GM12878 (cell line): ENCODE measurements around the gene SLC1A6. TPM values are rescaled to one million over a fixed set of nuclear protein-coding genes. Genes with fewer than 3 reads are reported as not detected.

Experiments used
- ATAC-seq: fragments of 200-7000 bp; cut with Tn5 transposase; 3 replicates; pipeline ENCODE4 v1.9.1; 2020; ENCODE audit warnings: mild to moderate bottlenecking, moderate library complexity
- BruUV-seq: library from RNA; stranded (reverse); fragments of 400-500 nt; replicated peaks from 2 replicates; lab custom pipeline; 2021; lab: Mats Ljungman, UMichigan
- CTCF ChIA-PET: fragments of 300-600 bp; sonication (Branson Sonifier 250); formaldehyde crosslinking; extraction: SDS; loops from one replicate; lab custom pipeline; 2021; ENCODE audit warnings: inconsistent platforms; lab: Yijun Ruan, JAX
- POLR2A ChIA-PET: fragments of 350-600 bp; formaldehyde crosslinking; extraction: SDS; loops from one replicate; lab custom pipeline; 2021; ENCODE audit warnings: inconsistent platforms; lab: Charles Lee
- RAD21 ChIA-PET: fragments of 300-600 bp; sonication (Branson Sonifier 250); formaldehyde crosslinking; loops from one replicate; lab custom pipeline; 2023; ENCODE audit warnings: antibody characterized with exemption; ENCODE audit not compliant: unreplicated experiment; lab: Charles Lee
- SMC1A ChIA-PET: fragments of 300-600 bp; sonication (Branson Sonifier 250); formaldehyde crosslinking; loops from one replicate; lab custom pipeline; 2023; ENCODE audit not compliant: unreplicated experiment, uncharacterized antibody; lab: Charles Lee
- DNase-seq: peaks from one replicate; pipeline ENCODE4 v3.0.0-alpha.2; 2011; ENCODE audit warnings: low read depth, low spot score
- FAIRE-seq: peaks from 3 replicates; lab custom pipeline; 2011; peaks lifted over from hg19 to GRCh38; lab: Jason Lieb, UNC
- H2AFZ ChIP-seq: 2 replicates; pipeline ENCODE4 v1.6.0; 2011; ENCODE audit warnings: low read depth, low read length, control low read depth; ENCODE audit not compliant: control insufficient read depth
- H3K27ac ChIP-seq: 2 replicates; pipeline ENCODE4 v1.5.1; 2011; ENCODE audit warnings: control low read depth; ENCODE audit not compliant: control insufficient read depth, insufficient read depth
- H3K27me3 ChIP-seq, 2 experiments: replicated peaks in 1 of 2; 2 replicates each; pipeline versions ENCODE4 v1.6.0 to v1.6.1; 2011; ENCODE audit warnings: low read length in 1 of 2; ENCODE audit not compliant: control insufficient read depth in 2 of 2, insufficient read depth in 2 of 2
- H3K36me3 ChIP-seq, 2 experiments: 2 replicates each; pipeline ENCODE4 v1.5.1; 2011; ENCODE audit warnings: low read length in 1 of 2; ENCODE audit not compliant: control insufficient read depth in 2 of 2, insufficient read depth in 2 of 2
- H3K4me1 ChIP-seq: 2 replicates; pipeline ENCODE4 v1.6.1; 2011; ENCODE audit warnings: mild to moderate bottlenecking, low read length, moderate library complexity, mixed read lengths; ENCODE audit not compliant: control insufficient read depth, insufficient read depth
- H3K4me2 ChIP-seq: 2 replicates; pipeline ENCODE4 v1.6.0; 2011; ENCODE audit warnings: control low read depth; ENCODE audit not compliant: control insufficient read depth, insufficient read depth
- H3K4me3 ChIP-seq: fragments of 200-600 bp; sonication (generic); 2 replicates; pipeline ENCODE4 v1.5.1; 2016
- H3K79me2 ChIP-seq: 2 replicates; pipeline ENCODE4 v1.6.0; 2011; ENCODE audit warnings: low read length; ENCODE audit not compliant: control insufficient read depth, insufficient read depth
- H3K9ac ChIP-seq: 2 replicates; pipeline ENCODE4 v1.8.0; 2011; ENCODE audit warnings: low read length, control low read depth, mixed read lengths; ENCODE audit not compliant: control insufficient read depth, insufficient read depth
- H3K9me3 ChIP-seq: replicated peaks from 3 replicates; pipeline ENCODE4 v1.5.1; 2011; ENCODE audit warnings: mild to moderate bottlenecking, low read length; ENCODE audit not compliant: control insufficient read depth, insufficient read depth
- H4K20me1 ChIP-seq: 2 replicates; pipeline ENCODE4 v1.6.0; 2011; ENCODE audit not compliant: control insufficient read depth, insufficient read depth
- ATF2 ChIP-seq: IDR thresholded peaks from 2 replicates; pipeline ENCODE4 v1.6.1; 2012; ENCODE audit warnings: low read length, inconsistent platforms
- BCL3 ChIP-seq: IDR thresholded peaks from 2 replicates; pipeline ENCODE4 v1.6.1; 2011; ENCODE audit warnings: borderline replicate concordance, low read depth, mild to moderate bottlenecking, moderate library complexity, low read length; ENCODE audit not compliant: insufficient read depth, poor library complexity, severe bottlenecking
- BRCA1 ChIP-seq: IDR thresholded peaks from 2 replicates; pipeline ENCODE4 v1.6.1; 2011; ENCODE audit warnings: low read depth, low read length, improper control_type of control experiment
- CBX3 ChIP-seq: fragments of 200-600 bp; sonication (generic); IDR thresholded peaks from 2 replicates; pipeline ENCODE4 v1.6.1; 2016; ENCODE audit warnings: low read depth, borderline replicate concordance
- CHD2 ChIP-seq: IDR thresholded peaks from 2 replicates; pipeline ENCODE4 v1.6.1; 2011; ENCODE audit warnings: low read depth, low read length, improper control_type of control experiment, borderline replicate concordance
- ELK1 ChIP-seq: IDR thresholded peaks from 2 replicates; pipeline ENCODE4 v1.6.1; 2012; ENCODE audit warnings: low read depth, low read length, improper control_type of control experiment
- ETV6 ChIP-seq, 2 experiments: fragments of 450-650 bp in 1 of 2; IDR thresholded peaks in 1 of 2; conservative IDR thresholded peaks in 1 of 2; 2 replicates each; pipeline ENCODE4 v1.6.1; 2014; ENCODE audit warnings: antibody characterized with exemption in 1 of 2, borderline replicate concordance in 1 of 2, low read depth in 1 of 2, mild to moderate bottlenecking in 1 of 2, moderate library complexity in 1 of 2
- HDAC2 ChIP-seq: fragments of 200-600 bp; sonication (generic); IDR thresholded peaks from 2 replicates; pipeline ENCODE4 v1.6.1; 2017
- LARP7 ChIP-seq: fragments of 450-650 bp; IDR thresholded peaks from 2 replicates; pipeline ENCODE4 v1.6.1; 2017; ENCODE audit warnings: mild to moderate bottlenecking
- NKRF ChIP-seq: fragments of 450-650 bp; conservative IDR thresholded peaks from 2 replicates; pipeline ENCODE4 v1.6.1; 2017; ENCODE audit warnings: mild to moderate bottlenecking, moderate library complexity
- PAX8 ChIP-seq: fragments of 450-650 bp; IDR thresholded peaks from 2 replicates; pipeline ENCODE4 v1.6.1; 2017; ENCODE audit warnings: mild to moderate bottlenecking, moderate library complexity
- PKNOX1 ChIP-seq: fragments of 450-650 bp; IDR thresholded peaks from 2 replicates; pipeline ENCODE4 v1.6.1; 2016; ENCODE audit warnings: mild to moderate bottlenecking
- PML ChIP-seq: IDR thresholded peaks from 2 replicates; pipeline ENCODE4 v1.6.1; 2012; ENCODE audit warnings: low read length, inconsistent platforms
- RCOR1 ChIP-seq: conservative IDR thresholded peaks from 2 replicates; pipeline ENCODE4 v1.6.1; 2012; ENCODE audit warnings: low read depth, low read length, improper control_type of control experiment
- SMC3 ChIP-seq: IDR thresholded peaks from 2 replicates; pipeline ENCODE4 v1.6.1; 2011; ENCODE audit warnings: low read length, improper control_type of control experiment, borderline replicate concordance
- SREBF1 ChIP-seq: IDR thresholded peaks from 2 replicates; pipeline ENCODE4 v1.6.1; 2012; ENCODE audit warnings: mild to moderate bottlenecking, low read length
- STAT1 ChIP-seq: fragments of 450-650 bp; conservative IDR thresholded peaks from 2 replicates; pipeline ENCODE4 v1.6.1; 2014; ENCODE audit warnings: antibody characterized with exemption, mild to moderate bottlenecking
- USF2 ChIP-seq: IDR thresholded peaks from 2 replicates; pipeline ENCODE4 v1.6.1; 2011; ENCODE audit warnings: low read depth, low read length, improper control_type of control experiment, borderline replicate concordance
- ZNF24 ChIP-seq: fragments of 450-650 bp; IDR thresholded peaks from 2 replicates; pipeline ENCODE4 v1.6.1; 2017; ENCODE audit warnings: antibody characterized with exemption, mild to moderate bottlenecking
- WGBS: methylation state at CpG from one replicate; pipeline ENCODE4 v1.1.6; 2016; ENCODE audit warnings: low lambda C conversion rate; ENCODE audit not compliant: insufficient replicate concordance, insufficient coverage; ENCODE audit errors: missing lambda C conversion rate; 5-methylcytosine and 5-hydroxymethylcytosine counted together
- in situ Hi-C: fragments of 300-500 bp; cut with MboI; formaldehyde crosslinking; loops from 9 replicates; pipeline ENCODE4 v1.14.3; 2018; ENCODE audit warnings: mixed read lengths
- intact Hi-C: fragments of 100-400 bp; cut with micrococcal nuclease; formaldehyde crosslinking; loops from one replicate; pipeline ENCODE4 v1.14.2; 2022; ENCODE audit not compliant: unreplicated experiment
- polyA plus RNA-seq, 11 experiments: library from polyadenylated mRNA; depleted of rRNA in 4 of 11; unstranded in 6 of 11; stranded (reverse) in 5 of 11; fragments of >200 nt; fragmentation: Nextera tagmentation in 4 of 11; fragmentation: Illumina TruSeq in 1 of 11; extraction: Ambion mirVana in 4 of 11; extraction: Trizol in 1 of 11; gene quantifications; 1 replicate in 1 of 11; 2 replicates in 10 of 11; pipeline versions ENCODE4 v1.2.1 to v1.2.3, GENCODE V29; 2011 to 2016; ENCODE audit warnings: inconsistent platforms in 2 of 11, missing spikeins in 2 of 11, low read depth in 1 of 11
- total RNA-seq, 4 experiments: library from RNA; depleted of rRNA in 3 of 4; stranded (reverse); fragments of >200 nt in 3 of 4; fragmentation: Illumina TruSeq in 1 of 4; extraction: Trizol in 1 of 4; gene quantifications; 2 replicates each; pipeline versions ENCODE4 v1.2.1 to v1.2.3, GENCODE V29; 2013 to 2021

Gene SLC1A6
- total and polyA plus RNA-seq, 10 of the 15 experiments (the other 5 are each of a cell fraction or from before 2014, with no cell fraction given): 0.06 TPM; not detected in 9

GRCh38 chr19:14933506-14933905, 46.2 kb downstream of the SLC1A6 start:
- BruUV-seq: no TSS peak
- RAD21 ChIA-PET: no interaction called here
- TF ChIP-seq SMC3: no peak
- TF ChIP-seq ELK1: no peak
- no peak for TF ChIP-seq LARP7
- TF ChIP-seq ZNF24: no peak
- TF ChIP-seq CBX3: no peak
- TF ChIP-seq PKNOX1: no peak
- no peak for TF ChIP-seq STAT1
- TF ChIP-seq ATF2: no peak
- TF ChIP-seq PML: no peak
- no peak for TF ChIP-seq PAX8
- TF ChIP-seq RCOR1: no peak
- TF ChIP-seq CHD2: no peak
- TF ChIP-seq SREBF1: no peak
- no peak for TF ChIP-seq BCL3
- TF ChIP-seq USF2: no peak
- TF ChIP-seq HDAC2: no peak
- no peak for TF ChIP-seq ETV6 (conservative IDR thresholded peaks at IDR 0.05 in 1 of 2, IDR thresholded peaks at IDR 0.05 in 1 of 2; ENCODE audit: borderline replicate concordance in 1 of 2, low read depth in 1 of 2)
- TF ChIP-seq NKRF: no peak
- TF ChIP-seq BRCA1: no peak

More at GRCh38 chr19:14933506-14933905, 46.2 kb downstream of the SLC1A6 start:
- no peaks in the 10 kb centered on the region for H3K27me3 ChIP-seq
- in situ Hi-C loops: no loop called here
- ChIA-PET POLR2A (no interaction called here), CTCF (no interaction called here), SMC1A (no interaction called here)
- WGBS: 0% methylated on average over 1 of the region's 1 CpG
- H3K79me2 ChIP-seq: no peaks in the 10 kb centered on the region
- no peaks in the 10 kb centered on the region for H3K36me3 ChIP-seq
- H3K9me3 ChIP-seq: no peaks in the 10 kb centered on the region
- H3K4me1 ChIP-seq: no peaks in the 10 kb centered on the region
- no peak for FAIRE-seq
- H3K4me2 ChIP-seq: no peak overlapping the region
- no peak overlapping the region for H3K27ac ChIP-seq
- no peak for DNase-seq
- H3K9ac ChIP-seq: no peak overlapping the region
- H4K20me1 ChIP-seq: no peaks in the 10 kb centered on the region
- no peak for ATAC-seq
- no peak overlapping the region for H3K4me3 ChIP-seq
- H2AFZ ChIP-seq: no peak overlapping the region
- intact Hi-C loops: no loop called here
